SK-N-SH (cell line): Measurements from ENCODE around the gene GPR148.

Experiments
- CHD2 ChIP-seq: fragments of 150-350 bp; IDR thresholded peaks from 2 replicates; pipeline ENCODE4 v1.6.1; 2018; ENCODE audit warnings: low read length; ENCODE audit not compliant: partially characterized antibody
- CTCF ChIP-seq: fragments of 200-600 bp; sonication (generic); IDR thresholded peaks from 2 replicates; pipeline ENCODE4 v1.6.1; 2017; ENCODE audit warnings: antibody characterized with exemption, mild to moderate bottlenecking, moderate library complexity
- FOXM1 ChIP-seq: IDR thresholded peaks from 2 replicates; pipeline ENCODE4 v1.4.0; 2012; ENCODE audit warnings: low read depth, mild to moderate bottlenecking
- GATA2 ChIP-seq: sonication (generic); formaldehyde crosslinking; IDR thresholded peaks from 2 replicates; pipeline ENCODE4 v1.5.0; 2020; ENCODE audit warnings: mild to moderate bottlenecking, missing genetic modification reagents
- TCF12 ChIP-seq: IDR thresholded peaks from 2 replicates; pipeline ENCODE4 v1.4.0; 2012

- TF ChIP-seq GATA2 = no peak
- TF ChIP-seq CTCF = no peak
- TF ChIP-seq FOXM1 = no peak
- no peak for TF ChIP-seq TCF12
- TF ChIP-seq CHD2 = no peak
Measured at GRCh38 chr2:130720036-130720435, 8.8 kb upstream of the GPR148 start.
